GM19043 (cell line): ENCODE measurements around the gene CCNY.
A peak's percentile ranks its signal among the peaks of the same experiment; 100 is the strongest.

Experiments
- ATAC-seq: cut with Tn5 transposase; IDR thresholded peaks from one replicate; pipeline ENCODE4 v1.9.1; 2021; ENCODE audit warnings: low read depth; ENCODE audit not compliant: unreplicated experiment

CCNY gene

DNA sequence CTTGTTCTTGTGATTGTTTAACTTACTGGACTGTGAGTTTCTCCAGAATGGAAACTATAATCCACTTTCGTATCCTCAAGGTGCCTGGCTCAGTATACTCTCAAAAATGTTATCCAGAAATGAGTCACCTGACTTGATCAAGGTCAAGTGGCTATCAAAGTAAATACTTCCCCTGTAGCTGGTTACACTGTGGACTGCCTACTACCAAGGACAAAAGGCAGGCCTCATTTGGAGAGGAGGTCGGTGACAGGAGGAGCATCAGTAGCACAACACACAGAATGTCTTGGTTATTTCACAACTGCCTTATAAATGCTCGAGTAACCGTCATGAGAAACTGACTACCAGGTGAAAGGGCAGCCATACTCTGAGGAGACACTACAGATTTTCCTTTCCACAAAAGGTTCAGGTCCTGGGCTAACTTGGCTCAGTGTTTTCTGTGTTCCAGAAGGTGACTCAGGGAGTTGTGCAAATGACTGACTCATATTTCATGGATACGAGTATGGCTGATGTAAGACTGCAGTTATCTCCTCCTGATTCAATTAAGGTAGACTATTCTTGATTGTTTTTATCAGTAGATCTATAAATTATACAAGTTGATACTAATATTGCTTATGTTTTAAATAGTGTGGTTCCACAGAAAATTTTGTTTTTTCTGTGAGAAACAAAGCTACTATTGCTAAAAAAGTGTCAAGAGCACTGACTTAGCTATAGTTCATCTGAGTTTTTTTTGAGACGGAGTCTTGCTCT is 4.2 kb upstream of the CCNY start:
- no peak for ATAC-seq

GRCh38 chr10:35334297-35334696 is 2.0 kb upstream of the CCNY start:
- no peak for ATAC-seq

GRCh38 chr10:35335133-35336083 is 901 bp upstream of the CCNY start:
- ATAC-seq, result peak; percentile 1

- peak; percentile 3 for ATAC-seq
Observed at GRCh38 chr10:35336921-35337823, 863 bp downstream of the CCNY start.

- peak; percentile 40 for ATAC-seq
Observed at GRCh38 chr10:35339942-35340341, 3.6 kb downstream of the CCNY start.

GRCh38 chr10:35340975-35341374 is 4.7 kb downstream of the CCNY start:
- no peak for ATAC-seq

GRCh38 chr10:35341521-35341920 is 5.2 kb downstream of the CCNY start:
- ATAC-seq, result peak; percentile 66

GRCh38 chr10:35342183-35342753 is 6.0 kb downstream of the CCNY start:
- no peak for ATAC-seq

DNA sequence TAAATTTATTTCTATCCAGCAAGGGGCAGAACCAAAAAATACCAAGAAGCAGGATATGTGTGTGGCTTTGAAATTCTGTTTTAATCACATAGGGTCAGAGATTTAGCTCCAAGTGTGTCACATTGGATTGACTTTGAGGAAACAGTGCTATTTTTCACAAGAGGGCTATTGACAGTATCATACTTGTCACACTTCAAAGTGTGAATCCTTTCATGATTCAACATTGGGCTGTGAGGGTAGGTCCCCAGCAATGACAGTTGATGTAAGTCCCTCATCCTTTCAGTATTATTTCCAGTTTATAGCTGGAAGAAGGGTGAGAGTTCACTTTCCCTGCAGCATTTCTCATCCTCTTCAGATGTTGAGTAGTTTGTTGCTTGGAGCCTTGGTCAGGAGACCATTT is 7.4 kb downstream of the CCNY start:
- no peak for ATAC-seq

DNA sequence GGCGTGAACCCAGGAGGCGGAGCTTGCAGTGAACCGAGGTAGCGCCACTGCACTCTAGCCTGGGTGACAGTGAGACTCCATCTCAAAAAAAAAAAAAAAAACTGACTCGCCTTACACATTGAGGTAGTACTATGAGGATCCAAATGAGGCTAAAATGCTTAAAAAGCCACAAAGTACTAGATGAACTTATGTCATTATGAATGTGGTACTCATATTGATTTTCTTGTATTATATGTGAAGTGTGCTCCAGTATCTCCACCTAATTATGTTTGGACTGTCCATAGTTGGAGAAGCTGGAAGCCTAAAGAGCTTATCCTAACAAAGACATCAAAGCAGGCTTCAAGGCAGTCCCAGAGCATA is 9.1 kb downstream of the CCNY start:
- no peak for ATAC-seq

DNA sequence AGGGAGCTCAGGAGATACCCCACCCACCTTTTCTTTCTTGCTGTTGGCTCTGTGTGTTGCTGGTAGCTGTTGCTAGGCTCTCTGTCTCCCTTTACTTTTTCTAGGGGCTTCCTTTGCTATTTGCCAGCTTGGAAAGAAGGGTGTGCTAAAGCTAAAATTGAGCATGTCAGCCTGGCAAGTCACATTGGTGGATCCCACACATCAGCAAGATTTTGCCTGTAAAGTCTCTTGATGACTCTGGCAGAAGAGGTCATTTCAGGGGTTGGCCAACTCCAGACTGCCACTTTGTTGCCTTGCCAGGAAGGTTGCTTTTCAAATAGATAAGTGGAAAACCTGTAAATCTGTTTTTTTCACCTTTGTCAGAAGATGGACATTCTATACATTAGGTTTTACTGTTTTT is 9.9 kb downstream of the CCNY start:
- no peak for ATAC-seq

GRCh38 chr10:35347121-35347562 is 10.8 kb downstream of the CCNY start:
- no peak for ATAC-seq

DNA sequence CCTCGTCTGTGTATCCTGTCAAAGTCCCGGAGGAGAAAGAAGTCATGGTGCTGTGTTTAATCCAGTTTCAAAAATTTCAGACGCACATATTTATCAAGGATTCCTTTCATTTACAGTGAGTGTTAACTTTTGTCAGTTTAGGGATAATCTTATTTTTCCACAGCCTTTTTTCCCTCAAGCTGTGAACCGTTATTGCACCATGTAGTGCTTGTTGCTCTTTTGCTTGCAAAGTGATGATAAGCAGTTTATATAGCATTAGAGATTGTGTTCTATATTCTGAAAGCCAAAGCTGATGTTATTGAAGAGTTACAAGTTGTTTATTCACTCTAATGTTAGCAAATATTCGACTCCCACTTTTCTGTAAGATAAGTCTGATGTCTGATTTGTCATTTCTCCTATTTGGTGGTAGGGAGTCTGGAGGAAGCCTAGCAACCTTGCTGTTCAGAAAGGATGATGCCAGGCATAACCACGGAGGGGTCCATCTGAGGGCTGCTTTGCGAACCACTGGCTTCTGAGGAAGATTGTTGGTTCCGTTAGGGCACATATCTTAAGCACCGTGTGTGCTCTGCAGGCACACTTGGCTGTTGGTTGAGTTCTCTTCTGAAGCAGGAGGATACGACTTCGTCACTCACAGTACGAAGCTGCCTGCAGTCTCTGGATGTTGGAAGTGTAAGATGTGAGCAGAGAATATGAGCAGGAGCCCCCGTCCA is 11.7 kb downstream of the CCNY start:
- no peak for ATAC-seq

GRCh38 chr10:35348609-35349388 is 12.5 kb downstream of the CCNY start:
- no peak for ATAC-seq

DNA sequence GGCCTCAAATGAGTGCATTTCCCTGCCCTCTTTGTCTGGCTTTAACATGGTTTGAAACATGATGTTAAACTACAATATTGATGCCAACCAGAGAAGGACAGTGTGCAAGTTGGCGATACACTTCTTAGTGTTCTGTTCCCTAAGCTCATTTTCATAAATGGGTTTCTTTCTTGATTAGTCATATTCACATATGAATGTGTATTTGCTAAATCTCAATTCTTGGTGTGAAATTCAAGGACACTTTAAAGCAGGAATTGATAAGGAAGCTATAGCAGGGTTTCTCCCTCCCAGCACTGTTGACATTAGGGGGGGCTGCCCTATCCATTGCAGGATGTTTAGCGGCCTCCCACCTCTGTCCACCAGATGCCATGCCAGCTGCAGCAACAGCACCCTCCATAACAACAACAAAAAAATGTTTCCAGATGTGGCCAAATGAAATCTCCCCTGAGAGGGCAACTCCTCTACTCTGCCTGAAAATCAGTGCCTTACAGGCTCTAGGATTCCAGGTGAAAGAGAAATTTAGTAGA is 13.1 kb downstream of the CCNY start:
- ATAC-seq, result no peak

DNA sequence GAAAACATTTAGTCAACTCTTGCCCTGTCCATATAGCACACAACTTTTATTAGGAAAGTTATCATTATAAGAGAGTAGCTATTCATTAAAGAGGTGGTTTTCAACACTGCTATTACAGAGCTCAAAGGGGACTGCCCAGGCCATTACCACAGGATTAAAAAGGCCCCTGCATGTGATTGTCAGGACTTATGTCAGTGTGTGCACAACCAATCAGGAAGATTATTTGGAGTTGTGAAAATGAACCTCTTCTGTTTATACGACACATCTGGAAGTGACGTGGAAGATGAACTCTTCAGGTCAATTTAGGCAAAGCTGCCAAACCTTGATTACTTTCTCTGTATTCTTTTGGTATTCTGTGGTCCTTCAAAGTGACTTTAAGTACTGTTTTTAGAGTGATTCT is 14.7 kb downstream of the CCNY start:
- no peak for ATAC-seq

DNA sequence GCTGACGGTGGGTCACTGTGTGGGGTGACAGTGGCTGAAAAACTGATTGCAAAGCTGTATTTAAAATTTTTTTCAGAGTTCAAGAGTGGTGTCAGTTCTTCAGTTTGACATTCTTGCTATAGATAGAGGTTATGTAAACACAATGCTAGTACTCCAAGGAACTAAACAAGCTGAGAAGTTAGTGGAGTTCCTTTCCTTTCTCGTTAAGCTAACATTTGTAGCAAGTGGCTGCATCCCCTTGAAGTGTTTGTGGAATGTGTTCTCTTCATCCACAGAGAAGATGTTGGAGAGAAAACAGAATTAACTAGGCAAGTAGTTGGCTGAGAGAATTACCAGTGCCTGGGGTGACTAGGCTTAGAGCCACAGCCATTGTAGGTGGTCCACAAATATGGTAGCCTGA is 15.8 kb downstream of the CCNY start:
- ATAC-seq, result no peak

GRCh38 chr10:35352512-35352911 is 16.2 kb downstream of the CCNY start:
- peak; percentile 38 for ATAC-seq

GRCh38 chr10:35353395-35353794 is 17.1 kb downstream of the CCNY start:
- no peak for ATAC-seq
